GM20431 (cell line): ENCODE data around the gene FERMT3.
"Not testable (repeated sequence)": the region's sequence is repeated elsewhere in the genome, so short reads cannot be mapped to it uniquely, and the experiment has no call there.

Experiments used
- in situ Hi-C: fragments of 300-500 bp; cut with MseI, MboI; formaldehyde crosslinking; loops from one replicate; pipeline ENCODE4 v1.15.0; 2020; ENCODE audit warnings: low sequenced_read_pairs; ENCODE audit not compliant: unreplicated experiment

FERMT3 gene

DNA sequence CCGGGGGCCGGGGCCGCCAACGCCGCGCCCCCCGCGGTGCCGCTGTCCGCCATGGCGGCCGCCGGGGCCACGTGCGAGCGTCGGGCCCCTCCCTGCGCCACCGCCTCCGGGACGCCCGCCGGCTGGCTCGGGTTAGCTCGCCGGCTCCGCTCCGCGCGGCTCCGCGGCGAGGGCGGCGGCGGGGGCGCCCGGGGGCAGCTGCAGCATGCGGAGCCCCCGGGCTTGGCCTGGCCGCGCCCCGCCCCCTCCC lies 40.0 kb downstream of the FERMT3 start:
- in situ Hi-C loops, result not testable (repeated sequence)

DNA sequence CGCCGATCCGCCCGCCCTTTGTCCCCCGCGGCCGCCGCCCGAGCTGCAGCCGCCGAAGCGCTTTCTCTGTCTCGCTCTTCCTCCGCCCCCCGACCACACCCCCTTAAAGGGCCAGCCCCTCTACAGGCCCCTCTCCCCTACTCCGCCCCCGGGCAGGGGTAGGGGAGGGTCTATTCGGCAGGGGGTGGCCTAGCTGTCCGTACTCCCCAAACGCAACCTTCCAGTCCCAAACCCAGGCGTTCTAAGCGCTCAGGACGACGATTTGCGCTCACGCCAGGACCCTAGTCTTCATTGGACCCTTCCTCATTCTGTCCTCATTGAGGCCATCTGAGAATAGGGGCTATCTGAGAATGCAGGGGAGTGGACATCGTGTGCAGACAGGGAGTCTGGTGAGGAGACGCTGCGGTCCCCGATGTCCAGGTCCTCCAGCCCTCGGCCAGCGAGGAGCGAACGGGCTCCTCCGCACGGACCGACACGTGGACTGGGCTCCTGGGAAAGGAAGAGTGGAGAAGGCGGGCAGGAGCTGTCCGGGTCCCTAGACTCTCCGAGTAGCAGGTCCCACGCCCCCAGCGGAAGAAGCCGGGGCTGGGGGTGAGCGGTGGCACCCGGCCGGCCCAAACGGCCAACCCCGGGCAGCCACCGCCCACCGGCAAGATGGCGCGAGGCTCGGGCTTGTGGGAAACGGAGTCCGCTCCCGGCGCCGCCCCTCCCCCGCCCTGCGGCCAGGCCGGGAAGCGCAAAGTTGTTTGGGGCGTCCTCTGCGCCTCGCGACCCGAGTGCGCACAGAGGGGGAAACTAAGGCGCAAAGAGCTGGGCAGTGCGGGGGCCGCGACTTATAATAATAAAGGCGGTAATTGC lies 40.6 kb downstream of the FERMT3 start, which contains the start of gene PPP1R14B:
Gene PPP1R14B (minus strand): TSS at position 73 of the 858 bp plus-strand sequence. CDS start 270 bp downstream, outside the sequence.
- in situ Hi-C loops, result no loop called here

DNA sequence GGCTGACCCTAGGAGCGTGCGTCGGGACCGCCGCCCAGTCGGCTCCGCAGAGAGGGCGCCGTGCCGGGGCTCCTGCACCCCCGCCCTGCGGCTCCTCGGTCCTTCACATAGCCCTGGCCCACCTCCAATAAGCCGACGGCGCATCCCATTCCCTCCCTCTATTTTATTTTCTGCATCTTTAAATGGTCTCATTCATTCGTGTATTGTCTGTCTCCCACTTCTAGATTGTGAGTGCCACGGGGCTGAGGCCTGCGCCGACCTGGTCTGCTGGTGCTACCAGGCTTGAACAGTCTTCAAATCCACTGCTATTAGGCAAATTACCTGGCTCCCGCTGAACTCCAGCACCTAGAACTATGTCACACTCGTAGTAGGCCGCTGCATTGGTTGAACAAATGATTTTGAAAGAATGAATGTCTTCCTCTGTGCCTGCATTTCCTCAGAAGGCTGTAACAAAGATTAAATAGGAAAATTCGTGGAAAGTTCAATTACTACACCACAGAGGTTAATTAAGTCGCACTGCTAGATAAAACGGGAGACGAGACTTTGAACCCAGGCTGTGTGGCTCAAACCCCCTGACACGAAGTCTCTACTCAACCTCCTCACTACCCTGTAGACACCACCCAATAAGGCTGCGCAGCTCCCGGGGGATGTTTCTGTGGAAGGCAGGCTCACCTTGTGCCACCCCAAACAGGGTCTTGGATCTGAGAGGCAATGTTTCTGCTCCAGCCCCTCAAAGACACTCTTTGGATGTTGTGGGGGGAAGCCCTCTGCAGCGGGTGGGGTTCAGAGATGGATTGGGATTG lies 41.4 kb downstream of the FERMT3 start:
- in situ Hi-C loops, result no loop called here

DNA sequence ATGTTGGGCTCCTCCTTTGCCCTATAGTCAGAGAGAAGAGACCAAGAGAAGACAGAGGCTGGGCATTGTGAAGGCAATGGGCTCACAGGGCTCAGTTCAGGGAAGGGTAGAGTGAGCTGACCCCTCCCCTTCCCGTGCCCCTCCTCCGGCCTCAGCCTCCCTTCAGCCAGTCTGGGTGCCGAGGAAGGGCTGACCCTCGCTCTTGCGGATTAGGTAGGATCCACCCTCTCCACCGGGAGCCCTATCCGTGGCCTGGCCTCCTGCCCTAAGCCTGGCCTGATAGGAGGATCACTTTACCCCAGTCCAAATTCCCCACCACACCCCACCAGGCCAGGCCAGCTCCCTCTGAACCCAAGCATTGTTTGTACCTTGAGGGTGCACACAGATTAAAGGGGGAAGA lies 42.1 kb downstream of the FERMT3 start:
- in situ Hi-C loops, result no loop called here

DNA sequence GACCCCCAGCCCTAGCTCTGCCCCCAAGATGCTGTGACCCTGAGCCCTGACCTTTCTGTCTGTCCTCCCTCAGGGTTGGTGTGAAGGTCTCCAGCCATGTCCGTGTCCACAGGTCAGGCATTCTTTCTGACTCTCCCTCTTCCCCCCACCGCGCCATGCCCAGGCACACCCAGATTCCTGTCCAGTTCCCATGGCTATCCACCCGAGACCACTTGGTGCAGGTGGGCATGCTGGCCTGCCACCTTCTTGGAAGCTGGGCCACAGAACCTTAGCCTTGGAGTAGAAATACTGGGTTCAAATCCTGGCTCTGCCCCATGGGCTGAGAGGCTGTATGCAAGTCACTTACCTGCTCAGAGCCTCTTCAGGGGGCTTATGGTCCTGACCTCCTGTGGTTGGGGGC lies 42.5 kb downstream of the FERMT3 start:
- in situ Hi-C loops, result no loop called here

DNA sequence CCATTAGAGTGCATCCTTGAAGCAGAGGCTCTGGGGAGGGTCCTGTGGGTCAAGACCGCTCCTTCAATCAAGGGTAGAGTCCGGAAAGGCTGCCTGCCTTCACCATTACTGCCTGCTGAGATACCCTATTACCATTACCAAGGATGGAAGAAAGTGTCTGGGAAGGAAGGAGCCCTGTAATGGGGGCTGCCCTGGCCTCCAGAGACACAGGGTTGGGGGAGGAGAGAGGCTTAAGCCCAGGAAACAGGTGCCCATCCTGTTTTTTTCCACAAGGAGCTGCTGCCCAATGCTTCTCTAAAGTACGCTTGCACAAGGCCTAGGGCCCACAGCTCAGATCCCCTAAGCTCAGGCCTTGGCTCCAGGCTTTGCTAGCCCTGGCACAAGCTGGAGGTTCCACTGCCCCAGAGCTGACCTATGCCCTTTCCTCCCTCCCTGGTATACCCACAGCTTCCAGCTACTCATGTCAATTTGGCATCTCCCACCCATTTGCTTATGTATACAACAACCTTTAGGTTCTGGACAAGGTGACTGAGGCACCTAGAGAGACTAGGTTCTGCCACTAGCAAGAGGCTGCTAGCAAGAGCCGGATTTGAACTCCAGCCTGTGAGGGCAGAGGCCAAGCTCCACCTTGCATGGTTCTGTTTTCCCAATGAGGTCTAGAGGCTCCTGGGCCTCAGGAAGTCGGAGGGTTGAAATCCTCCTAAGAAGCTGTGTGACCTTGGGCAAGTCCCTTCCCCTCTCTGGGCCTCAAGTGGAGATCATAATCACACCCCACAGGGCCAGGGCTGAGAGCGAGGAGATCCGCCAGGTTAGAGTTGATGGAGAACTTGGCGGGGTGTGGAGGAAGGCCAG lies 43.3 kb downstream of the FERMT3 start:
- in situ Hi-C loops, result no loop called here

DNA sequence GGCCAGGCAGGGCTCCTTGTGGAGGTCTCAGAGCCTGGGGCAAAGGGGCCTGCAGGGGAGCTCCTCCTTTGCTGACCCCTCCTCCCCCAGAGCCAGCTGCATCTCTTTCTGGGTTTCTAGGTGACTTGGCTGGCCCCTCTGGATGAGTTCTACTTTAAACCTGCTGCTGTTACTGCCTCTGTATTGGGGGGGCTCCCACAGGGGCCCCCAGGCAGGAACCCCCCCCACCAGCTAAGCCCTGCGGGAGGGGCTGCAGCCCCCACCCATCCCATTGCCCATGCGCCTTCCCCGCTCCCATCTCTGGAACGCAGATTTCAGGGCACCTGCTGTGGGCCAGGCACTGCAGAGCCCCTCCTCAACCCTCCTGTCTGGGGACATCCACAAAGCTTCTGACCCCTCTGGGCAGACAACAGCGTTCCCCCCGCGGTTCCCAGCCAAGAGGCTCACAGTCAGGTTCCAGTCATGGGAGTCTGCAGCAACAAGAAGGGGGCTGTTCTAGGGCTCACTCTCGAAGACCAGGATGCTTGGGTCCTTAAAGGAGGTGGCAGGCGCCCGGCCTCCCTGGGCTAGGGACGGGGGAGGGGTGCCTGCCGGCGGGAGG lies 44.0 kb downstream of the FERMT3 start:
- in situ Hi-C loops, result no loop called here

DNA sequence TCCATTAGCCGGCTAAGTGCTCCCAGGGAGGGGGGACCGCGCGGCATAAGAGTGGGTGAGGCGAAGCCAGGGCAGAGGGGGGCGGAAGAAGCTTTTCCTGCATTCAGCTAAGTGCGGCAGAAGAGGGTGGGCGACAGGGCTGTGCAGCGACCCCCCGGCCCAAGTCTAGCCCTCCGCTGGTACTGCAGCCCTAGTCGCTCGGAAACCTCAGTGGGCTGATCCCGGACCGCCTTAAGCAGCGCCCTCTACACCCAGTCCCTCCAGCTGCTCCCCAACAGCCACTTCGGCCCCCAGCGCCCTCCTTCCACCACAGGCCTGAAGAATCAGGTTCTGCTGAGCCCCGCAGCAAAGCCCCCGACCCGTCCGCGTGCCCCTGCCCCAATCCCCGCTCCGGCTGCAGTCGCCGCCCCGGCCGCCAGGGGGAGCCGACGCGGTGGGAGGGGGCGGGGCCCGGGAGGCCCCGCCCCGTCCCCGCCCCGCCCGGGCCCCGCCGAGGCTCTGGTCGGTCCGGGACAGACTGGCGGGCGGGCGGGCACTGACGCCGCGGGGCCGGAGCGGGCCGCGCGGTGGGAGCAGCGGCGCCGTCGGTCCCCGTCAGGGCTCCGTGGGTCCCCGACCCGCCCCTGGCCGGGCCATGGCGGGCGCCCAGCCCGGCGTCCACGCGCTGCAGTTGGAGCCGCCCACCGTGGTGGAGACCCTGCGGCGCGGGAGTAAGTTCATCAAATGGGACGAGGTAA lies 44.7 kb downstream of the FERMT3 start, which contains the start of gene PLCB3:
Gene PLCB3 (plus strand): TSS at position 515 of the 737 bp plus-strand sequence. CDS start 120 bp downstream, at position 635.
- in situ Hi-C loops, result no loop called here

DNA sequence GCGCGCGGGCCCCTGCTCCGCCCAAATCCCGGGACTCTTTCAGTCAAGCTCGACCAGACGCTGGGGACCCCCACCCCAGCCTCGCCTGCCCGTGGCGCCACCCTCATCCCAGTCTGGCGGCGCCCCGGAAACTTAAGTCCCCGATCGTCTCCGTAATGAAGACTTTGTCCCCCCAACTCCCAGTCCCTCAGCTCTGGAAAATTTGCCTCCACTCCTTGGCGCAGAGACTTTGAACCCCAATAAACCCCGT lies 45.2 kb downstream of the FERMT3 start:
- in situ Hi-C loops, result no loop called here

DNA sequence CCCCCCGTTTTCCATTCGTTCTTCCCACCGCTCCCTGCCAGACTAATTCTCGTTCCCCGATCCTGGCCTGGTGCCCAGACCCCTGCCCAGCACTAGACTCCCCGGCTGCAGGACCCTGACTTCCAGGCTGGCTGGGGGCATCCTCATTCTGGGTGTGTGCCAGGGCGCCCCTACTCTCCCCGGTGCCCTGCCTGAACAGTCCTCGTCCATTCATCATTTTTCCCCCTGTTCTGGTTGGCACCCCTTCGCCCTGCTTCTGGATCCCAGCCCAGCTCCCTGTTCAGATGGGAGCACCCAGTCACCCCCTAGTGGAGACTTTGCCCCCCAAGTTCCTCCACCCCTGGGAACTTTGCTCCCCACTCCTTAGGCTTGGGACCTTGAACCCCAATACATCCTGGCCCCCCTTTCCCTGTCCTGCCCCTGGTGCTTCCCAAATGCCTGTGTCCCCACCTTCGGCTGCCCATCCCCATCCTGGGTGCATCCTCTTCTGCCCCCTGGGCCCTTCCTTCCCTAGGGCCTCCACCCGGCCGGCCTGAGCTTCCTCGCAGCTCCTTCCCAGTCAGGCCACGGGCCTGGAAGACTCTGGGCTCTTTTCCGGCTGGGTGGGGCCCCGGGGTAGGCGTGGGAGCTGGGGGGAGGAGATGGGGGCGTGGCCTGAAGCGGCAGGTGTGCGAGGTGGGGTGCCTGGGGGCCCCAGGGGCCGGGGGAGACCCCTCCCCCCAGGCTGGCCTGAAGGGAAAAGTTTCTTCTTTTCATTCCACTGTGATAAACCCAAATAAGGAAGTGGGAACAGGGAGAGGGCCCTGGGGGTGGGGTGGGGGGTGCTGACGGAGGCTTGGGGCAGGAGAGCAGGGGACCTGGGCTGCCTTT lies 45.7 kb downstream of the FERMT3 start:
- in situ Hi-C loops, result no loop called here

DNA sequence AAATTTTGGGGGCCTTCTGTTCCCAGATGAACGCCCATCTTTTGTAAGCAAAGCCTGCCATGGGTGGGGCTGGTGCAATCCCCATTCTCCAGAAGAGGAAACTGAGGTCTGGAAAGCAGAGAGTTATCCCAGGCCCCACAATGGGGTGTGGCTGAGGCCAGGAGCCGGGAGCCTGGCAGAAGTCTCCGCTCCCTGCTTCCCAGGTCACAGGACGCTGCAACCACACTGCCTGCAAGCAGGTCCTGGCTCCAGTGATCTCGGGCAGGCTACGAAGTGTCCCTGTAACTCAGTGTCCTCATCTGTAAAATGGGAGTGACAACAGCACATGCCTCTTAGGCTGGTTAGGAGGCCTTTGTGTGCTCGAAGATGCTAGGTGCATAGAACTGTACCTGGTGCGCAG lies 46.5 kb downstream of the FERMT3 start:
- in situ Hi-C loops, result no loop called here

DNA sequence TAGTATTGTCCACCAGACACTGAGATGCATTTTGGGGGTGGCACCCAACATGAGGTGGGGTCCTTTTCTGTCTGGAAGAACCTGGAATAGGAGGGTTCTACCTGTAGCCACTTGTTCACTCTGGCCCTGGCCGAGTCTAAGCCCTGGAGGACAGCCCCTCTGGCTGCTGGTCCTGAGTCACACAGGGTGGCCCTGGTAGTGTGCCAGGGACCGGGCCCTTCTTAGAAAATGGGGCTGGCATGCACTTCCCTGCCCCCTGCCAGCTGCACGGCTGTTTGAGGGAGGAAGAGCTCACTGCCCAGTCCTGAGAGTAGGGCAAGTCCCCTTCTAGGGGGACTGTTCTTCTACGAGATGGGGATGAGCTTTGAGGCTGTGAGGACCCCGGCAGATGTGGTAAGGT lies 47.0 kb downstream of the FERMT3 start:
- in situ Hi-C loops, result no loop called here

DNA sequence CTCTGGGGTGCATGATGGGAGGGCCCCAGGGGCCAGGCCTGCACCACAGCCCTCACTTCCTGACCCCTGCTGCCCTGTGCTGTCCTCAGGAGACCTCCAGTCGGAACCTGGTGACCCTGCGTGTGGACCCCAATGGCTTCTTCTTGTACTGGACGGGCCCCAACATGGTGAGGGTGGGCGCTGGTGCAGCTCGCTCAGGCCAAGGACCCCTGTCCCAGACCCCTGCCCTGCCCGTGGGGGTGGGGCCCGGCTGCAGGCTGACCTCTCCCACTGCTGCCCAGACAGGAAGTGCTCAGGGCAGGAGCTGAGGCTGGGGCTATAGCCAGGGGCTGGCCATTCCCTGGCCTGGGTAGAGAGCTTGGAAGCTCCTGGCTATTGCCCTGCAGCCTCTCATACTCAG lies 47.8 kb downstream of the FERMT3 start:
- in situ Hi-C loops, result no loop called here

DNA sequence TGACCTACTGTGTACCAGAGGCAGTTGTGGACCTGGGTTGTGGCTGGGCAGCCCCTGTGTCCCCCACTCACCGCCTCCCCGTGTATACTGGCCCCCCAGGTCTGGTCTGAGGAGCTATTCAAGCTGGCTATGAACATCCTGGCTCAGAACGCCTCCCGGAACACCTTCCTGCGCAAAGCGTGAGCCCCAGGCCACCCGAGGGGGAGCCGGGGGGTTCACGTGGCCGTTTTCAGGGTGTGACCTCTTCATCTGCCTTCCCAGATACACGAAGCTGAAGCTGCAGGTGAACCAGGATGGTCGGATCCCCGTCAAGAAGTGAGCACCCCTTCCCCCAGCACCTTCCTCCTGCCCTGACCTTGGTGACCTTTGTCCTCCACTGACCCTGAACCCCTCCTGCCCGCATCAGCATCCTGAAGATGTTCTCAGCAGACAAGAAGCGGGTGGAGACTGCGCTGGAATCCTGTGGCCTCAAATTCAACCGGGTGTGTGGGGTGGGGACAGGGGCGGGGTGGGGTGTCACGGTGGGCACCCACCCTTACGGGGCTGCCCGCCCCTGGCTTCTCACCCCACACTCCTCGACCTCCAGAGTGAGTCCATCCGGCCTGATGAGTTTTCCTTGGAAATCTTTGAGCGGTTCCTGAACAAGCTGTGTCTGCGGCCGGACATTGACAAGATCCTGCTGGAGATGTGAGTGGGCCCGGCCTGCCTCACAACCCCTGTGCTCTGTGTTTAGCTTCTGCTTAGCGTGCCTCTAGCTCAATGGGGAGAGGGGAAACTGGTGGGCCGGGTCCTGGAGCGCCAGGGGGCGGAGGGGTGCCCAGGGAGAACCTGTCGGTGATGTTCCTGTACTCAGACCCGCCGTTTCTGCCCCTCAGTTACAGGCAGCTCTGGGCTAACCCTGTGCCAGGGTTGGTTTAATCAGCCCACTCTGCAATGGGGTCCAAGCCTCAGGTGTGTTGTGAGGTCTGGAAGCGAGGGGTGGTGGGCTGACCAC lies 48.9 kb downstream of the FERMT3 start:
- in situ Hi-C loops, result no loop called here

DNA sequence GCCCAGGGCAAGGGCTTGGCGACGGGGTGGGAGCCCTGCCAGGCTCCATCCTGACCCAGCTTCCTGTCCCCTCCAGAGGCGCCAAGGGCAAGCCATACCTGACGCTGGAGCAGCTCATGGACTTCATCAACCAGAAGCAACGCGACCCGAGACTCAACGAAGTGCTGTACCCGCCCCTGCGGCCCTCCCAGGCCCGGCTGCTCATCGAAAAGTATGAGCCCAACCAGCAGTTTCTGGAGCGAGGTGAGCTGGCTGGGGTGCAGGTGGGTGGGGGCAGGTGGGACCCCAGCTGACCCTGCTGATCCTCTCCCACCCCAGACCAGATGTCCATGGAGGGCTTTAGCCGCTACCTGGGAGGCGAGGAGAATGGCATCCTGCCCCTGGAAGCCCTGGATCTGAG lies 49.8 kb downstream of the FERMT3 start:
- in situ Hi-C loops, result no loop called here

DNA sequence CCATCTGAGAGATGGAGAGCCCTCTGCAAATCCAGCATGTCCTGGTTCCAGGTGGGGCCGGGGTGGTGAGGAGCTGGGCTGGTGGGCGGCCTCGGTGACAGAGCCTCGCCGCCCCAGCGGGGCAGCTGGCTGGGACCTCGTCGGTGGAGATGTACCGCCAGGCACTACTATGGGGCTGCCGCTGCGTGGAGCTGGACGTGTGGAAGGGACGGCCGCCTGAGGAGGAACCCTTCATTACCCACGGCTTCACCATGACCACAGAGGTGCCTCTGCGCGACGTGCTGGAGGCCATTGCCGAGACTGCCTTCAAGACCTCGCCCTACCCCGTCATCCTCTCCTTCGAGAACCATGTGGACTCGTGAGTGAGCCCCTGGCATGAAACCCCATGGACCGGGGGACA lies 51.8 kb downstream of the FERMT3 start:
- in situ Hi-C loops, result no loop called here

DNA sequence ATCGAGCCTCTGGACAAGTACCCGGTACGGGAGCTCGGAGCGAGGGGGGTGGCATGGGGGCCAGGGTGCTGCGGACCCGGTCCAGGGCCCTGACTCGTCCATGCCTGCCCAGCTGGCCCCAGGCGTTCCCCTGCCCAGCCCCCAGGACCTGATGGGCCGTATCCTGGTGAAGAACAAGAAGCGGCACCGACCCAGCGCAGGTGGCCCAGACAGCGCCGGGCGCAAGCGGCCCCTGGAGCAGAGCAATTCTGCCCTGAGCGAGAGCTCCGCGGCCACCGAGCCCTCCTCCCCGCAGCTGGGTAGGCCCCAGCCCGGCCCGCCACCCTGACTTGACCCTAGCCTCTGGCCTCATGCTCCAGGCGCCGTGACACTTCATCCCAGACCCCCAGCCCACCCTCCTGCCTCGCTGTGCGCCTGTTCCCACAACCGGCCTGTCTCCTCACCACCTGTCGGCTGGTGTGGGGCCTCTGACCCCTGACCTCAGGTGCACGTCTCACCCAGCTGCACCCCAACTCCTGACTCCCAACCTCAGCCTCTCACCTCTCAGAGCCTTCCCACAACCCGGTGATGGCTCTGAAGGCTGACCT lies 52.5 kb downstream of the FERMT3 start:
- in situ Hi-C loops, result no loop called here
